ENCODE results near the gene DGLUCY.
"Not testable (repeated sequence)": the region's sequence is repeated elsewhere in the genome, so short reads cannot be mapped to it uniquely, and the experiment has no call there.

Gene DGLUCY

DNA sequence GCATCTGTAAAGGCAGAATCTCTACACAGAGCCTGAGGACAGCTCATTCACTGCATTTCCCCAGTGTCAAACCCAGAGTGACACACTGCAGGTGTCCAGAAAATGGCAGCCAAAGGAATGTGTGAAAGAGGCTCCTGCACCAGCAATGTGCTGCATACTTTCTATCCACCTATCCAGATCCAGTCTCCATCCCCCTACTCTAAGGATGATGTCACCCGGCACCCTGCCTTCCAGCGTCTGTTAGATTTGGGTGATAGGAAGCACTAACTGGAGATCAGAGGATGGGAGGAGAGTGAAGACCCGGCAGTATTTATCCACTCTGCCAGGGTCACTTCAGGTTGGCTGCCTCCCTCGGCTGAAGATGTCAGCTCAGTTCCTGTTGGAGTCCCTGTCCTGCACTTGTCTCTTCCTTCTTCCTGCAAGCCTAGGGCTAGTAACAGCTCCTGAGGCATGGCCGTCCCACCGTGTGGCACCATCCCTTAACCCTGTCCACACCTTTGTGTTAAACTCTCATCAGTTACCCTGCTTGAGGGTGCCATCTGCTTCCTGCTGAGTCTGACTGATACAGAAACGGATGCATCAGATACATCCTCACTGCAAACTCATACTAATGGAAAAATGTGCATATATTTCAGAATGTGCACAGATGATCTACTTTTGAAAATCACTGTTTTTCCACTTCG, 143.6 kb downstream of the DGLUCY start:
- no peak for ATAC-seq

GRCh38 chr14:91258011-91258618, 144.2 kb downstream of the DGLUCY start:
- DNase-seq, result no peak
- no peak for ATAC-seq

More for the DNA sequence above, 143.6 kb downstream of the DGLUCY start:
- DNase-seq, result no peak

DNA sequence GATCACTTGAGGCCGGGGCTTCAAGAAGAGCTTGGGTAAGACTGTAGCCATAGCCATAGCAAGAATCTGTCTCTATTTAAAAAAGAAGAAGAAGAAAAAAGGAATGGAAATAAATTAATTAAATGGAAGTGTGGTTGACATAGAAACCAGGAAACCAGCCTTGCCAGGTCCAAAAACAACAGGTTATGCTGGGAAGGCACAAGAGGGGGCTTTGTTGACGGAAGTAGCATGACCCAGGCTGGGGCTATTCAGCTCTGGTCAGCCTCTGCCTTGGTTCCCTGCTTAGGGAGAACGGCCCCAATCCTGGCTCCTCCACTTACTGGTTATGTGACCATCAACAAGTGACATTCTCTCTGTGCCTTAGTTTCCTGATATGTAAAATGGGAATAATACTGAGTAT, 145.0 kb downstream of the DGLUCY start:
- ATAC-seq, result no peak
- no peak for DNase-seq

DNA sequence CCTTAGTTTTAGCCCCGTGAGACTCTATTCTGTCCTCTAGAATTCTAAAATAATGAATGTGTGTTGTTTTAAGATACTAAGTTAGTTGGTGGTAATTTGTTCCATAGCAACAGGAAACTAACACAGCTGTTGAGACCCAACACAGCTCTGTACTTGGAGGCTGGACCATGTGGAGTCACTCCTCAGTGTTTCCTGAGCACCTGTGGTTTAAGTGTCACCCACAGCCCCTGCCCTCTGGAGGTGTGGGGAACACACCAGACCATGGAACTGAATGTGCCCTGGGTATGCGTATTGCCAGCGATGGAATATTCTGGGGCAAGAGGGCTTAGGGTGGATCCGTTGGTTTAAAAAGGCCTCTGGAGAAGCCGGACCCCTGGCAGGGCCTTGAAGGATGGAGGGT, 147.2 kb downstream of the DGLUCY start:
- ATAC-seq (peak; percentile 97), DNase-seq (peak; percentile 70)

DNA sequence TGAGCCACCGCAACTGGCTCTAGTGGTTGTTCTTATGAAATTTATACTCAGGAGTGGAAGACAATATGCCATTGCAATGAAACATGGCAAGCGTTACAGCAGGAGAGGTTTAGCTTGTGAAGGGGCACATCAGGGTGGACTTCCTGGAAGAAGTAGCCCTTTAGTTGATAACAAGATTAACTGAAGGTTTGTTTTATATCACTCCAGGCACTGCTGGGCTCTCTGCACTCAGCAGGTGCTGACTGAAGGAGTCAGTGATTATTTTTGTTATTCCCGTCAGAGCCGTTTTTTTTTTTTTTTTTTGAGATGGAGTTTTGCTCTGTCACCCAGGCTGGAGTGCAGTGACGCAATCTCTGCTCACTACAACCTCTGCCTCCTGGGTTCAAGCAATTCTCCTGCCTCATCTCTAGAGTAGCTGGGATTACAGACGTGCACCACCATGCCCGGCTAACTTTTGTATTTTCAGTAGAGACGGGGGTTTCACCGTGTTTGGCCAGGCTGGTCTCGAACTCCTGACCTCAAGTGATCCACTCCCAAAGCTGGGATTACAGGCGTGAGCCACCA, 148.2 kb downstream of the DGLUCY start:
- ATAC-seq (no peak), DNase-seq (no peak)

- no peak for DNase-seq
- no peak for ATAC-seq
Measured at GRCh38 chr14:91263329-91263728, 149.5 kb downstream of the DGLUCY start.

DNA sequence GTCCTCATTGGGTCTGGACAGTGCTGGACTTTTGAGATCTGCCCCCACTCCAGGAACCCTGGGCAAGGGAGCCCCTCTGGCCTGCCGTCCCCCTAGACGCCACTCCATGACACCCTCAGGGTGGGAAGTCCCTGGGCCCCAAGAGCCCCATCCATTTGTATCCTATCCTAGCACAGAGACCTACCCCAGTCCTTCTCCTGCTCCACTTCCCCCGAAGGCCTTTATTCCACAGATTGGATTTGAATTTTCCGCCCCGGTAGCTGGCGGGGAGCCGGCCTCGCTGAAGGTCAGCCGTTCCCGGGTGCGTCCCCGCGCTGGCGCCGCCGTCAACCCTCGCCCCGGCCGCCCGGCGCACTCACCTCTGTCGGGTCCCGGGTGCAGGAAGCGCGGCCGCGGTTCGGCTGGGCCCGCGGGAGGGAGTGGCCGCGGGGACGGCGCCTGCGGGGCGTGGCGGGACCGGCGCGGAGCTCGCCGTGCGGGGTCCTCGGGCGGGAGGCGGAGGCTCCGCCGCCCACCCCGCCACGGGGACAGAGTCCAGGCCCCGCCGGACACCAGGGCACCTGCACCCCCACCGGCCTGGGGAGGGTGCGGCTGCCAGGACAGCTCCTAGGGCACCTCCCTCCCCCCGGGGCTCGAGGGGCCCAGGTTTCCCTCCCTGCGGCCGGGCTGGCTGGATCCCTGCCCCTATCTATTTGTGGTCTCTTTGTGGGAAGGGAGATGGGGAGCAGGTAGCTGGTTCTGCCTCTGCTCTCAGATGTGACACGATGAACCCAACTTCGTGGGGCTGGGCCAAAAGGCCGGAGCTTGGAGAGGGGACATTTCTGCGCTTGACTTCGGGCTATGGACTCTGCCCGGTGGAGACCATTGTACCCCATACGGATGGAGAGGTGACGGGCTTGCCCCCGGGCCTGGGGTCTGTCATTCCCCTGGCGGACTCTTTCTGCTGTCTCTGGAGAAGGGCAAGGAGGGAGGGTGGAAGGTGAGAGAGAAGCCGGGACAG, 150.6 kb downstream of the DGLUCY start:
- peak; percentile 12 for ATAC-seq
- peak; percentile 48 for DNase-seq

- no peak for ATAC-seq
- no peak for DNase-seq
Measured at GRCh38 chr14:91265404-91265803, 151.5 kb downstream of the DGLUCY start.

GRCh38 chr14:91266276-91266675, 152.4 kb downstream of the DGLUCY start:
- DNase-seq, ATAC-seq: not testable (repeated sequence)

- no peak for DNase-seq
- ATAC-seq, result no peak
Measured at GRCh38 chr14:91267965-91268437, 154.1 kb downstream of the DGLUCY start.

GRCh38 chr14:91269076-91269991, 155.5 kb downstream of the DGLUCY start:
- ATAC-seq, result no peak

GRCh38 chr14:91270188-91270587, 156.3 kb downstream of the DGLUCY start:
- ATAC-seq, result no peak

More at GRCh38 chr14:91269076-91269991, 155.5 kb downstream of the DGLUCY start:
- no peak for DNase-seq

GRCh38 chr14:91270619-91271018, 156.7 kb downstream of the DGLUCY start:
- no peak for DNase-seq
- ATAC-seq, result no peak

More at GRCh38 chr14:91270188-91270587, 156.3 kb downstream of the DGLUCY start:
- no peak for DNase-seq

- DNase-seq, result no peak
- no peak for ATAC-seq
Measured at GRCh38 chr14:91271639-91272038, 157.8 kb downstream of the DGLUCY start.

DNA sequence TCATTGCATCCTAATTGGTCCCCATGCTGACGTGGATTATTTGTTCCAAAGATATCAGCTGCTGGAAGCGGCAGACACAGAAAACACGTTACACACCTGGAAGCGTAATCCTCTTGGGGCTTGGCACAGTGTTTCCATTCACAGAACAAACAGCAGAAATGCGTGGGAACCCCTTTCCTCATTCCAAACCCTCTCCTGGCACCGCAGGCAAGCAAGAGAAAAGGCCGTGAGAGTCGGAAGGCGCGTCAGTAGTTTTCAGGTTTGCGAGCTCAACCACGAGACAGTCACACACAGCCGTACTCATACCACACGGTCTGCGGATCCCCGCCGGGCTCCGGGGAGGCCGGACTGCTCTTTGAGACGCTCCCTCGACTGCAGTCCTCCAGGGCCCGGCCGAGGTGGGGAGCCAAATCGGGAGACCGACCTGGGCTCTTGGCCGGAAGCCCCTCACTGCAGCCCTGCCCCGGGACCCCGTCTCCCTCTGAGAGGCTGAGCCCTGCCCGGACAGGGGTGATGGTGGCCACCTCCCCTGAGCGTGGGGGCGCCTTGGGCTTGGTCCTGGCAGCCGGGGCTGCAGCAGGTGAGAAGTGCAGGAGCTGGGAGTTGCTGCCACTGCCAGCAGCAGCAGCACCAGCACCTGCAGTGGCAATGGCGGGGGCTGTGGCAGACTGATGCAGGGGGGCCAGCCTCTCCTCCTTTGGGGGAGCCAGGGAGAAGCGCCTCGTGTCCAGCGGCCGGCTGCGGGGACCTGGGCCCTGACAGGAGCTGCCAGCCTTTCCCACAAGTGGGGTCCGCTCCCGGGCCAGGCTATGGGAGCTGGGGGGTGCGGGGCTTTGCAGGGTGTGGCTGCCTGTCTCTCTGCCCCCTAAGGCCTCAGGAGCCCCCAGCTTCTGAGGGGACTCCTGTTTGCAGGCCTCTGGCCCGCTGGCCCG, 158.7 kb downstream of the DGLUCY start:
- DNase-seq (no peak), ATAC-seq (no peak)

- ATAC-seq, result no peak
Measured at GRCh38 chr14:91273273-91273884, 159.5 kb downstream of the DGLUCY start.

GRCh38 chr14:91273885-91274273, 160.0 kb downstream of the DGLUCY start:
- ATAC-seq, result no peak

More at GRCh38 chr14:91273273-91273884, 159.5 kb downstream of the DGLUCY start:
- DNase-seq, result no peak

GRCh38 chr14:91274796-91275195, 160.9 kb downstream of the DGLUCY start:
- DNase-seq (no peak), ATAC-seq (no peak)

More at GRCh38 chr14:91273885-91274273, 160.0 kb downstream of the DGLUCY start:
- no peak for DNase-seq

All from stimulated activated naive CD8-positive, alpha-beta T cell treated with anti-CD3 and anti-CD28 coated beads, Interleukin-15, Interleukin-2, amounts not matched to agents 100 U/mL and 50 U/mL, for 24 hours (primary cell).